Stimulated activated CD8-positive, alpha-beta memory T cell treated with anti-CD3 and anti-CD28 coated beads, Interleukin-12 subunit alpha, Interleukin-12 subunit beta, amount 100 ng/mL, for 24 hours (primary cell): ENCODE data around the gene ZNF568.
A peak's percentile ranks its signal among the peaks of the same experiment; 100 is the strongest.

ENCODE experiments used
- DNase-seq: peaks from one replicate; pipeline ENCODE4 v3.0.0-alpha.2; 2020; ENCODE audit errors: extremely low read depth

The ZNF568 gene

GRCh38 chr19:36915992-36916830 lies at the start of gene ZNF568, which contains the start of gene ZNF829:
Gene ZNF568 (plus strand): TSS chr19:36916332. CDS start chr19:36922771, 6,439 bp downstream.
Gene ZNF829 (minus strand): TSS chr19:36916291. CDS start chr19:36915167, 1,124 bp downstream.
- peak; percentile 73 for DNase-seq

DNA sequence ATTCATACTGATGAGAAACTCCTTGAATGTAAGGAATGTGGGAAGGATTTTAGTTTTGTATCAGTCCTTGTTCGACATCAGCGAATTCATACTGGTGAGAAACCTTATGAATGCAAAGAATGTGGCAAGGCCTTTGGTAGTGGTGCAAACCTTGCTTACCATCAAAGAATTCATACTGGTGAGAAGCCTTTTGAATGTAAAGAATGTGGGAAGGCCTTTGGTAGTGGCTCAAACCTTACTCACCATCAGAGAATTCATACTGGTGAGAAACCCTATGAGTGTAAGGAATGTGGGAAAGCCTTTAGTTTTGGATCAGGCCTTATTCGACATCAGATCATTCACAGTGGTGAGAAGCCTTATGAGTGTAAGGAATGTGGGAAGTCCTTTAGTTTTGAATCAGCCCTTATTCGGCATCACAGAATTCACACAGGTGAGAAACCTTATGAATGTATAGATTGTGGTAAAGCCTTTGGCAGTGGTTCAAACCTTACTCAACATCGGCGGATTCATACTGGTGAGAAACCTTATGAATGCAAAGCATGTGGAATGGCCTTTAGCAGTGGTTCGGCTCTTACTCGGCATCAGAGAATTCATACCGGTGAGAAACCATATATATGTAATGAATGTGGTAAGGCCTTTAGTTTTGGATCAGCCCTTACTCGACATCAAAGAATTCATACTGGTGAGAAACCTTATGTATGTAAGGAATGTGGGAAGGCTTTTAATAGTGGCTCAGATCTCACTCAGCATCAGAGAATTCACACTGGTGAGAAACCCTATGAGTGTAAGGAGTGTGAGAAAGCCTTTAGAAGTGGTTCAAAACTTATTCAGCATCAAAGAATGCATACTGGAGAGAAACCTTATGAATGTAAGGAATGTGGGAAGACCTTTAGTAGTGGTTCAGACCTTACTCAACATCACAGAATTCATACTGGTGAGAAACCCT lies 38.9 kb upstream of the ZNF568 start:
- DNase-seq, result no peak

GRCh38 chr19:36891768-36892357 lies 24.3 kb upstream of the ZNF568 start:
- no peak for DNase-seq

DNA sequence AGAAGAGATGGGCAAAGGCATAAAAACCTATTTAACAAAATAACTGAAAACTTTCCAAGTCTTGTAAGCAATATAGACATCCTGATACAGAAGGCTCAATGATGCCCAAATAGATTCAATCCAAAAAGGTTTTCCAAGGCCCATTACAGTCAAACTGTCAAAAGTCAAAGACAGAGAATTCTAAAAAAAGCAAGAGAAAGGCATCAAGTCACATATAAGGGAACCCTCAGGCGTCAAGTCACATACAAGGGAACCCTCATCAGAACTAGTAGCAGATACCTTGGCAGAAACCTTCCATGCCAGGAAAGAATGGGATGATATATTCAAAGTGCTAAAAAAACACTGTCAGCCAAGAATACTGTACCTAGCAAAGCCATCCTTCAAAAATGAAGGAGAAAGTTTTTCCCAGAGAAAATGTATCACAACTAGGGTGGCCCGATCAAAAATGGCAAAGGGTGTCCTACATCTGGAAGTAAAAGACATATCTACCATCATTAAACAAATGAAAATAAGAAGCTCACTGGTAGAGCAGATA lies 21.2 kb upstream of the ZNF568 start:
- no peak for DNase-seq

GRCh38 chr19:36898422-36898821 lies 17.7 kb upstream of the ZNF568 start:
- no peak for DNase-seq

DNA sequence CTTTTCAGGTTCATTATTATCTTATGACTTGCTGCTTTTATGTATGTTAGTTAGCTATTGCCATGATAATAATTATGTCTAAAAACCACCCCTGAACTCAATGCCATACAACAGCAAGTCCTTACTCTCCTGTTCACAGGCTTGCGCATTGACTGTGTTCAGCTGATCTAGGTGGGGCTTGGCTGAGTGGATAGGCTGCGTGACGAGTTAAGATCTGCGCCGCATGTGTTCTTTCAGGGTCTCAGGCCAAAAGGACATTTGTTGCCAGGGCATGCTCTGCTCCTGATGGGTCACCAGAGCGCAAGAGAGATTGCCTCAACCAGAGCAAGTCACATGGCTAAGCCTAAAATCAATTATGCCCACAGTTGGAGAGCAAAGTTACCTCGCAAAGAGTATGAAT lies 859 bp downstream of the ZNF568 start:
- DNase-seq, result no peak

- DNase-seq, result no peak
Observed at GRCh38 chr19:36918090-36918489, 2.0 kb downstream of the ZNF568 start.

GRCh38 chr19:36931684-36932083 lies 15.6 kb downstream of the ZNF568 start:
- no peak for DNase-seq

- no peak for DNase-seq
Observed at GRCh38 chr19:36939153-36939552, 23.0 kb downstream of the ZNF568 start.

GRCh38 chr19:36950335-36951119 lies 34.4 kb downstream of the ZNF568 start:
- DNase-seq, result no peak

DNA sequence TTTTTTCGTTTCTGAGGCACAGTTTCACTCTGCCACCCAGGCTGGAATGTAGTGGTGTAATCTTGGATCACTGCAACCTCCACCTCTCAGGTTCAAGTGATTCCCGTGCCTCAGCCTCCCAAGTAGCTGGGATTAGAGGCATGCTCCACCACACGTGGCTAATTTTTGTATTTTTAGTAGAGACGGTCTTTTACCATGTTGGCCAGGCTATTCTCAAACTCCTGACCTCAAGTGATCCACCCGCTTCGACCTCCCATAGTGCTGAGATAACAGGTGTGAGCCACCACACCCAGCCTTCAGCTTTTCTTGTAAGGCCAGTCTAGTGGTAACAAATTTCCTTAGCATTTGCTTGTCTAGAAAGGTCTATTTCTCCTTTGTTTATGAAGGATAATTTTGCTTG lies 46.2 kb downstream of the ZNF568 start:
- DNase-seq, result no peak

- no peak for DNase-seq
Observed at GRCh38 chr19:36963280-36963679, 47.1 kb downstream of the ZNF568 start.

- DNase-seq, result no peak
Observed at GRCh38 chr19:36972571-36972970, 56.4 kb downstream of the ZNF568 start.

DNA sequence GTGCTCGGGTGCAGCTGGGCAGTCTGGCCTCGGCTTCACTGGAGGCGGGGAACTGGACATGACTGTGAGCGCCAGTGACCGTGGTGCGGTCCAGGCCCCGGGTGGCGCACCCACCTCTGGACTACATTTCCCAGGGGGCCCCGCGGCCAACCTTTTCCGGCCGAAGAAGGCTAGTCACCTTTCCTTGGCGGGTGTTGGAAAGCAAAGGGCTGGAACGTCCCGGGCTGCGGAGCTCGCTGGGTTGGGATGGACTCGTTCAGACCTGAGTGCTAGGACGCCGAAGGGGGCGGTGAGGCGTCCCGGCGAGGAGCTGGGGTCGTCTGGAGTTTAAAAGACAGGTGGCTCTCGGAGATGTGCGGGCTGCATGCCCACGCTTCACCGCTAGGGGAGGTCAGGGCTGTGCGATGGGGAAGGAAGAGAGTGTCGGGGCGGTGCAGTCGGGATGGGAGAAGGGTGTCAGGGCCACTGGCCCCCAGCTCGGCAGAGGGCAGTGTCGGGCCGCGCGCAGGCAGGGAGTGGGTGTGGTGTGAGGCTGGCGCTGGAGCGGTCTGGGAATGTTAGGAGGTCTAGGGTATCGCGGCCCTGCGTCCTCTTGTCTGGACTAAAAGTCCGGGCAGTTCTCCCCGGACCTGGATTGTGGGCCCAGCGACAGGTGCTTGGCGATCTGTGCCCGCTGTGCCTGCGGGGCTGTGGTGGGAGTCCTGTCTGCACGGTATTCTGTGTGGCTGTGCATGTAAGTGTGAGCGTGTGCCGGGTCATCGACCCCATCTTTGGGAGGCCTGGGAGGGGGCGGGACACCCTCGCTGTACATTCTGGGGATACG lies 57.1 kb downstream of the ZNF568 start:
- peak; percentile 48 for DNase-seq

GRCh38 chr19:36973844-36974195 lies 57.7 kb downstream of the ZNF568 start:
- DNase-seq, result no peak

DNA sequence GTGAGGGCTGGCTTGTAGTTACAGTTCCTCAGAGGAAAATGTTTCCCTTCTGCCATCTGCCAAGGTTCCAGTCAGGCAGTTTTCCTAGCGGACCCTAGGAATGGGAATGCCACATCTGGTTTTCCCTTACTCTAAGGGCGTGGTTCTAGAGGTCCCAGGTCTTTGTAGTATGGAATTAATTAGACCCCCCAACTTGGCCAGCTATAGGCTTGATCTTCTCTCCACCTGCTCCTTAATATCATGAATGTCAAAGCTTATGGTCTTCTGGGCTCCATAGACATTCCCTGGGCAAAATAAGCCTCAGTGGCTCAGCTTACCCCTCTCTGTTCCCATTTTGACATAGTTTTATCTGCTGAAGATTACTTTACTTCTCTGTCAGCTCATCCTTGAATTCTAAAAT lies 70.0 kb downstream of the ZNF568 start:
- no peak for DNase-seq

GRCh38 chr19:36986601-36987000 lies 70.5 kb downstream of the ZNF568 start:
- no peak for DNase-seq

- no peak for DNase-seq
Observed at GRCh38 chr19:36987091-36987490, 71.0 kb downstream of the ZNF568 start.

- DNase-seq, result no peak
Observed at GRCh38 chr19:36997152-36997842, 81.2 kb downstream of the ZNF568 start.

DNA sequence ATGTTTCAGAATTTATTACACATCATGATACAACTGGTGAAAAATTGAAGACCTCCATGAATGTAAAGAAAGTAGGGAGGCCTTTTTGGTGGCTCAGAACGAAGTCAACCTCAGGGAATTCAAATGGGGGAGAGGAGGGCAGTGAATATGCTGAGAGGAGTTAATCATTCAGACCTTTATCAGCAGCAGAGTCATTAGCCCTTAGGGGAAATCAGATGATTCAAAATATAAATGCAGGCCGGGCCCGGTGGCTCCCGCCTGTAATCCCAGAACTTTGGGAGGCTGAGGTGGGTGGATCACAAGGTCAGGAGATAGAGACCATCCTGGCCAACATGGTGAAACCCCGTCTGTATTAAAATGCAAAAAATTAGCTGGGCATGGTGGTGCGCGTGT lies 81.7 kb downstream of the ZNF568 start:
- DNase-seq, result no peak
